Central memory CD8-positive, alpha-beta T cell (primary cell): ENCODE data around the gene TSSK6.

Experiments used
- ATAC-seq: fragments of 150-1000 bp; cut with Tn5 transposase; replicated peaks from 2 replicates; pipeline ENCODE4 v1.10.0; 2022; ENCODE audit warnings: mild to moderate bottlenecking, moderate FRiP score, moderate number of reproducible peaks; ENCODE audit not compliant: poor library complexity, severe bottlenecking; ENCODE audit errors: extremely low read depth
- DNase-seq, 2 donors: peaks; one replicate each; pipeline ENCODE4 v3.0.0; 2021; ENCODE audit warnings: low spot score in 2 of 2
- H3K27ac Mint-ChIP-seq: one replicate; pipeline ENCODE4 v1.8.0; 2022; ENCODE audit warnings: low read depth, mild to moderate bottlenecking, moderate library complexity, mixed read lengths
- H3K27me3 Mint-ChIP-seq: one replicate; pipeline ENCODE4 v1.8.0; 2022; ENCODE audit warnings: mixed read lengths
- H3K36me3 Mint-ChIP-seq: one replicate; pipeline ENCODE4 v1.8.0; 2022; ENCODE audit warnings: mild to moderate bottlenecking, moderate library complexity, mixed read lengths; ENCODE audit not compliant: insufficient read depth
- H3K4me1 Mint-ChIP-seq: one replicate; pipeline ENCODE4 v1.8.0; 2022; ENCODE audit warnings: mixed read lengths
- H3K4me3 Mint-ChIP-seq: one replicate; pipeline ENCODE4 v1.8.0; 2022; ENCODE audit warnings: mild to moderate bottlenecking, moderate library complexity, mixed read lengths
- H3K9me3 Mint-ChIP-seq: one replicate; pipeline ENCODE4 v1.8.0; 2022; ENCODE audit warnings: mixed read lengths

TSSK6 gene

GRCh38 chr19:19532806-19533701, 17.7 kb upstream of the TSSK6 start:
- ATAC-seq = no peak
- H3K9me3 Mint-ChIP-seq = no peaks in the 10 kb centered on the region
- peaks cover 16% of the 10 kb centered on the region for H3K4me1 Mint-ChIP-seq
- no peak for DNase-seq
- H3K27me3 Mint-ChIP-seq = no peaks in the 10 kb centered on the region
- H3K27ac Mint-ChIP-seq = no peak overlapping the region
- peaks cover 21% of the 10 kb centered on the region for H3K36me3 Mint-ChIP-seq
- no peak overlapping the region for H3K4me3 Mint-ChIP-seq

- H3K9me3 Mint-ChIP-seq = no peaks in the 10 kb centered on the region
- ATAC-seq = peak; percentile 82
- peaks cover 16% of the 10 kb centered on the region for H3K4me1 Mint-ChIP-seq
- H3K36me3 Mint-ChIP-seq = peaks cover 19% of the 10 kb centered on the region
- no peaks in the 10 kb centered on the region for H3K27me3 Mint-ChIP-seq
- DNase-seq = peak; percentile 75 to 91
- H3K4me3 Mint-ChIP-seq = no peak overlapping the region
- peak overlapping the region; percentile 85 for H3K27ac Mint-ChIP-seq
Observed at GRCh38 chr19:19531951-19532805, 16.8 kb upstream of the TSSK6 start.

GRCh38 chr19:19530889-19531288, 15.5 kb upstream of the TSSK6 start:
- H3K27ac Mint-ChIP-seq = no peak overlapping the region
- H3K36me3 Mint-ChIP-seq = peaks cover 26% of the 10 kb centered on the region
- H3K4me1 Mint-ChIP-seq = peaks cover 11% of the 10 kb centered on the region
- no peaks in the 10 kb centered on the region for H3K27me3 Mint-ChIP-seq
- no peak for DNase-seq
- no peak for ATAC-seq
- peak overlapping the region; percentile 3 for H3K4me3 Mint-ChIP-seq
- no peaks in the 10 kb centered on the region for H3K9me3 Mint-ChIP-seq

GRCh38 chr19:19530423-19530804, 15.1 kb upstream of the TSSK6 start:
- no peak for DNase-seq
- no peak for ATAC-seq
- peaks cover 11% of the 10 kb centered on the region for H3K4me1 Mint-ChIP-seq
- peaks cover 26% of the 10 kb centered on the region for H3K36me3 Mint-ChIP-seq
- H3K27me3 Mint-ChIP-seq = no peaks in the 10 kb centered on the region
- H3K9me3 Mint-ChIP-seq = no peaks in the 10 kb centered on the region
- H3K27ac Mint-ChIP-seq = no peak overlapping the region
- H3K4me3 Mint-ChIP-seq = no peak overlapping the region

- Mint-ChIP-seq H3K4me1 (peaks cover 11% of the 10 kb centered on the region), H3K9me3 (no peaks in the 10 kb centered on the region), H3K4me3 (no peak overlapping the region), H3K36me3 (peaks cover 26% of the 10 kb centered on the region), H3K27ac (peak overlapping the region; percentile 75), H3K27me3 (no peaks in the 10 kb centered on the region)
- ATAC-seq = no peak
- DNase-seq = no peak
Observed at GRCh38 chr19:19529783-19530422, 14.6 kb upstream of the TSSK6 start.

- H3K27ac Mint-ChIP-seq = peak within 1 kb of the TSS; percentile 75
- ATAC-seq = no peak
- peaks cover 8% of the 10 kb centered on the region for H3K4me1 Mint-ChIP-seq
- H3K4me3 Mint-ChIP-seq = no peak within 1 kb of the TSS
- H3K9me3 Mint-ChIP-seq = no peaks in the 10 kb centered on the region
- H3K27me3 Mint-ChIP-seq = no peaks in the 10 kb centered on the region
- DNase-seq = no peak
- H3K36me3 Mint-ChIP-seq = peaks cover 24% of the 10 kb centered on the region
Observed at GRCh38 chr19:19528721-19529490, 13.6 kb upstream of the TSSK6 start, which contains the start of gene YJEFN3. TSS of gene YJEFN3 (plus strand) at chr19:19528911. CDS start at chr19:19528933, 22 bp downstream.

GRCh38 chr19:19527674-19528625, 12.6 kb upstream of the TSSK6 start:
- no peaks in the 10 kb centered on the region for H3K27me3 Mint-ChIP-seq
- H3K36me3 Mint-ChIP-seq = peaks cover 25% of the 10 kb centered on the region
- no peak for ATAC-seq
- H3K27ac Mint-ChIP-seq = no peak overlapping the region
- H3K4me1 Mint-ChIP-seq = peaks cover 6% of the 10 kb centered on the region
- H3K4me3 Mint-ChIP-seq = no peak overlapping the region
- no peak for DNase-seq
- no peaks in the 10 kb centered on the region for H3K9me3 Mint-ChIP-seq

- Mint-ChIP-seq H3K4me1 (peaks cover 5% of the 10 kb centered on the region), H3K27me3 (no peaks in the 10 kb centered on the region), H3K36me3 (peaks cover 27% of the 10 kb centered on the region), H3K27ac (no peak overlapping the region), H3K9me3 (no peaks in the 10 kb centered on the region), H3K4me3 (no peak overlapping the region)
- no peak for DNase-seq
- no peak for ATAC-seq
Observed at GRCh38 chr19:19527371-19527656, 12.0 kb upstream of the TSSK6 start.

- Mint-ChIP-seq H3K9me3 (no peaks in the 10 kb centered on the region), H3K27me3 (no peaks in the 10 kb centered on the region), H3K4me1 (no peaks in the 10 kb centered on the region), H3K4me3 (no peak overlapping the region), H3K36me3 (peaks cover 27% of the 10 kb centered on the region), H3K27ac (no peak overlapping the region)
- no peak for DNase-seq
- ATAC-seq = no peak
Observed at GRCh38 chr19:19526581-19527370, 11.4 kb upstream of the TSSK6 start.

GRCh38 chr19:19525611-19526380, 10.4 kb upstream of the TSSK6 start:
- H3K9me3 Mint-ChIP-seq = no peaks in the 10 kb centered on the region
- peaks cover 27% of the 10 kb centered on the region for H3K36me3 Mint-ChIP-seq
- no peaks in the 10 kb centered on the region for H3K27me3 Mint-ChIP-seq
- H3K27ac Mint-ChIP-seq = no peak overlapping the region
- peaks cover 4% of the 10 kb centered on the region for H3K4me1 Mint-ChIP-seq
- ATAC-seq (no peak), DNase-seq (no peak)
- no peak overlapping the region for H3K4me3 Mint-ChIP-seq
